Measurements from ENCODE around the gene NXPH3.

Gene NXPH3

GRCh38 chr17:49576088-49576916 is 631 bp downstream of the NXPH3 start:
- DNase-seq = no peak

- no peak for DNase-seq
These were observed 1.4 kb downstream of the NXPH3 start for GRCh38 chr17:49576917-49577649.

- no peak for DNase-seq
These were observed 1.9 kb downstream of the NXPH3 start for GRCh38 chr17:49577650-49577934.

GRCh38 chr17:49577963-49578362 is 2.3 kb downstream of the NXPH3 start:
- DNase-seq = no peak

GRCh38 chr17:49578414-49578813 is 2.7 kb downstream of the NXPH3 start:
- no peak for DNase-seq

GRCh38 chr17:49578952-49579500 is 3.4 kb downstream of the NXPH3 start:
- no peak for DNase-seq

- no peak for DNase-seq
These were observed 3.9 kb downstream of the NXPH3 start for GRCh38 chr17:49579522-49579921.

- DNase-seq = no peak
These were observed 4.5 kb downstream of the NXPH3 start for GRCh38 chr17:49580055-49580721.

GRCh38 chr17:49580981-49581647 is 5.4 kb downstream of the NXPH3 start:
- no peak for DNase-seq

GRCh38 chr17:49581648-49581998 is 6.0 kb downstream of the NXPH3 start:
- DNase-seq = no peak

GRCh38 chr17:49582055-49582722 is 6.5 kb downstream of the NXPH3 start:
- DNase-seq = no peak

GRCh38 chr17:49582789-49583188 is 7.1 kb downstream of the NXPH3 start:
- no peak for DNase-seq

- no peak for DNase-seq
These were observed 7.6 kb downstream of the NXPH3 start for GRCh38 chr17:49583226-49583625.

- DNase-seq = no peak
These were observed 8.2 kb downstream of the NXPH3 start for GRCh38 chr17:49583889-49584288.

- DNase-seq = no peak
These were observed 9.9 kb downstream of the NXPH3 start for GRCh38 chr17:49585422-49586027.

- no peak for DNase-seq
These were observed 11.8 kb downstream of the NXPH3 start for GRCh38 chr17:49587366-49588073.

- no peak for DNase-seq
These were observed 12.6 kb downstream of the NXPH3 start for GRCh38 chr17:49588312-49588711.

GRCh38 chr17:49588726-49589576 is 13.3 kb downstream of the NXPH3 start:
- no peak for DNase-seq

- no peak for DNase-seq
These were observed 13.9 kb downstream of the NXPH3 start for GRCh38 chr17:49589577-49589927.

- no peak for DNase-seq
These were observed 15.2 kb downstream of the NXPH3 start for GRCh38 chr17:49590874-49591273.

GRCh38 chr17:49592263-49592662 is 16.6 kb downstream of the NXPH3 start:
- DNase-seq = no peak

All from CD4-positive, alpha-beta T cell treated with Interleukin-17A for 4 hours (primary cell).